ENCODE results near the gene CDKN2A.

GRCh38 chr9:21985964-21986667 lies 8.1 kb downstream of the CDKN2A start:
- TF ChIP-seq CTCF (IDR thresholded peaks at IDR 0.05 in 4 of 5, conservative IDR thresholded peaks at IDR 0.05 in 1 of 5) (no peak), POLR2A (IDR thresholded peaks at IDR 0.05) (no peak)

Data from gastrocnemius medialis (tissue), 4 donors.